K562 (cell line): ENCODE results near the gene TAF10. TPM values are rescaled to one million over a fixed set of nuclear protein-coding genes. Genes with fewer than 3 reads are reported as not detected.
A peak's percentile ranks its signal among the peaks of the same experiment; 100 is the strongest.

ENCODE experiments used
- CREM ChIP-seq: IDR thresholded peaks from 2 replicates; pipeline ENCODE4 v1.6.1; 2014; ENCODE audit warnings: antibody characterized with exemption, low read depth
- HDAC2 ChIP-seq: fragments of 450-650 bp; IDR thresholded peaks from 2 replicates; pipeline ENCODE4 v1.6.1; 2016; ENCODE audit warnings: mild to moderate bottlenecking
- KLF13 ChIP-seq: fragments of 450-650 bp; IDR thresholded peaks from 2 replicates; pipeline ENCODE4 v1.6.1; 2016; ENCODE audit warnings: missing genetic modification characterization, low read depth, mild to moderate bottlenecking, missing compliant biosample characterization, moderate library complexity, borderline replicate concordance
- MAFG ChIP-seq: fragments of 450-650 bp; conservative IDR thresholded peaks from 2 replicates; pipeline ENCODE4 v1.6.1; 2016; ENCODE audit warnings: missing genetic modification characterization, missing compliant biosample characterization
- MTA3 ChIP-seq: fragments of 450-650 bp; formaldehyde crosslinking; IDR thresholded peaks from 2 replicates; pipeline ENCODE4 v1.6.1; 2017; ENCODE audit warnings: mild to moderate bottlenecking, borderline replicate concordance
- NEUROD1 ChIP-seq: fragments of 150-350 bp; IDR thresholded peaks from 2 replicates; pipeline ENCODE4 v1.6.1; 2014; ENCODE audit warnings: borderline replicate concordance, low read length, low read depth; ENCODE audit not compliant: partially characterized antibody
- SAP30 ChIP-seq: fragments of 200-600 bp; sonication (generic); IDR thresholded peaks from 2 replicates; pipeline ENCODE4 v1.6.1; 2012; ENCODE audit warnings: borderline replicate concordance, low read depth, mild to moderate bottlenecking, moderate library complexity, low read length, control low read depth, inconsistent platforms; ENCODE audit not compliant: insufficient read depth, poor library complexity, severe bottlenecking
- TAF1 ChIP-seq: IDR thresholded peaks from 2 replicates; pipeline ENCODE4 v1.6.1; 2011; ENCODE audit warnings: mild to moderate bottlenecking, low read length, moderate library complexity; ENCODE audit not compliant: insufficient read depth, control insufficient read depth, severe bottlenecking; ENCODE audit errors: extremely low read depth
- TSC22D4 ChIP-seq: fragments of 450-650 bp; IDR thresholded peaks from 2 replicates; pipeline ENCODE4 v1.6.1; 2016; ENCODE audit warnings: missing genetic modification characterization, missing biosample characterization, control low read depth
- ZNF24 ChIP-seq: fragments of 450-650 bp; IDR thresholded peaks from 2 replicates; pipeline ENCODE4 v1.6.1; 2016
- ZNF766 ChIP-seq: fragments of 200-800 bp; sonication (Bioruptor generic); conservative IDR thresholded peaks from 2 replicates; pipeline ENCODE4 v1.6.1; 2016; ENCODE audit warnings: missing genetic modification characterization, missing compliant biosample characterization
- polyA plus RNA-seq, 8 experiments: library from polyadenylated mRNA; depleted of rRNA in 4 of 8; stranded (reverse) in 5 of 8; unstranded in 3 of 8; fragments of >200 nt; fragmentation: Nextera tagmentation in 2 of 8; fragmentation: Illumina TruSeq in 1 of 8; extraction: Ambion mirVana in 2 of 8; extraction: Trizol in 1 of 8; gene quantifications; 2 replicates each; pipeline versions ENCODE4 v1.2.1 to v1.2.3, GENCODE V29; 2011 to 2014; ENCODE audit warnings: inconsistent platforms in 1 of 8, missing spikeins in 1 of 8
- total RNA-seq, 7 experiments: library from RNA; depleted of rRNA in 6 of 7; stranded (reverse); fragments of >200 nt in 6 of 7; fragmentation: Illumina TruSeq in 2 of 7; extraction: Trizol in 2 of 7; gene quantifications; 2 replicates each; pipeline versions ENCODE4 v1.2.1 to v1.2.3, GENCODE V29; 2011 to 2021; ENCODE audit warnings: low replicate concordance in 1 of 7
- TF ChIP-seq, protein P1 (sequence below): fragments of 200-800 bp; sonication (Bioruptor generic); IDR thresholded peaks from 2 replicates; pipeline ENCODE4 v1.6.1; 2016; ENCODE audit warnings: missing genetic modification characterization, missing compliant biosample characterization
- TF ChIP-seq, protein P2 (sequence below): fragments of 450-650 bp; formaldehyde crosslinking; IDR thresholded peaks from 2 replicates; pipeline ENCODE4 v1.4.0; 2020; ENCODE audit warnings: mild to moderate bottlenecking
- TF ChIP-seq, protein P3 (sequence below): fragments of 150-350 bp; conservative IDR thresholded peaks from 2 replicates; pipeline ENCODE4 v1.6.1; 2014; ENCODE audit warnings: low read length
- TF ChIP-seq, protein P4 (sequence below): fragments of 450-650 bp; IDR thresholded peaks from 2 replicates; pipeline ENCODE4 v1.7.0; 2016; ENCODE audit warnings: borderline replicate concordance

Gene TAF10
- total and polyA plus RNA-seq, 9 of the 15 experiments (the other 6 are each of a cell fraction or from before 2014, with no cell fraction given), result 19.5 to 197 (median 121) TPM

DNA sequence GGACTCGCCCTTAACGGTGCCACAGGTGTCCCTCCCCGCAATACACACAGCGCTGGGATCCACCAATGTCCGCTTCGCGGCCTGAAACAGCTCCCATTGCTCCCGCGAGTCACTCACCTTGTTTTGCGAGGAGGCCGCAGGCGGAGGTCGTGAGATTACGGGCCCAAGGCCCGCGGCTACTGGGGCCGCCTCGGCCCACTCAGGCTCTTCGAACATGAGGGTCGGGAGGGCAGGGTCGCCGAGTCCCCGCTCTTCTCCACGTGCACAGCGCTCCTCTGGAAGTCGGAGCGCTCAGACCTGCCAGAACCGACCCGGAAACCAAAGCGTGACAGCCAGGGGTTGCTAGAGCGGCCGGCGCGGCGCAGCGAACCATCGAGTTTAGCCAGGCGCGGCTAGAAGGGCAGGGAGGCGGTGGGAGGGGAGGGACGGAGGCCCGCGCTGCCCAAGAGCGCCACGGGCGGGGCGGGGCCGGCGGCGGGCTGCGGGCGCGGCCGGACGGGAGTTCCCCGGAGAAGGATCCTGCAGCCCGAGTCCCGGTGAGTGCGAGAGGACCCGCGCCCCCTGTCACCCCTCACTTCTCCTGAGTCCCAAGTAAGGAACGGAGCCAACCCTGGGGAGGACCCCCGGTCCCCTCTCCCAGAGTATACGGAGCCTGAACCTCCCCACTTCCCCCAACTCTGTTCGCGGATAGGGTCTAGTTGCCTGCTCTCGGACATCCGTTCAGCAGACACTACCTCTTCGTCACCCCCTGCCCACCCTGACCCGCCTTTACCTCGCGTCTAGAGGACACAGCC lies 8.5 kb downstream of the TAF10 start, which contains the start of the genes ILK and RRP8 (continued):
- TF ChIP-seq, protein P1, sequence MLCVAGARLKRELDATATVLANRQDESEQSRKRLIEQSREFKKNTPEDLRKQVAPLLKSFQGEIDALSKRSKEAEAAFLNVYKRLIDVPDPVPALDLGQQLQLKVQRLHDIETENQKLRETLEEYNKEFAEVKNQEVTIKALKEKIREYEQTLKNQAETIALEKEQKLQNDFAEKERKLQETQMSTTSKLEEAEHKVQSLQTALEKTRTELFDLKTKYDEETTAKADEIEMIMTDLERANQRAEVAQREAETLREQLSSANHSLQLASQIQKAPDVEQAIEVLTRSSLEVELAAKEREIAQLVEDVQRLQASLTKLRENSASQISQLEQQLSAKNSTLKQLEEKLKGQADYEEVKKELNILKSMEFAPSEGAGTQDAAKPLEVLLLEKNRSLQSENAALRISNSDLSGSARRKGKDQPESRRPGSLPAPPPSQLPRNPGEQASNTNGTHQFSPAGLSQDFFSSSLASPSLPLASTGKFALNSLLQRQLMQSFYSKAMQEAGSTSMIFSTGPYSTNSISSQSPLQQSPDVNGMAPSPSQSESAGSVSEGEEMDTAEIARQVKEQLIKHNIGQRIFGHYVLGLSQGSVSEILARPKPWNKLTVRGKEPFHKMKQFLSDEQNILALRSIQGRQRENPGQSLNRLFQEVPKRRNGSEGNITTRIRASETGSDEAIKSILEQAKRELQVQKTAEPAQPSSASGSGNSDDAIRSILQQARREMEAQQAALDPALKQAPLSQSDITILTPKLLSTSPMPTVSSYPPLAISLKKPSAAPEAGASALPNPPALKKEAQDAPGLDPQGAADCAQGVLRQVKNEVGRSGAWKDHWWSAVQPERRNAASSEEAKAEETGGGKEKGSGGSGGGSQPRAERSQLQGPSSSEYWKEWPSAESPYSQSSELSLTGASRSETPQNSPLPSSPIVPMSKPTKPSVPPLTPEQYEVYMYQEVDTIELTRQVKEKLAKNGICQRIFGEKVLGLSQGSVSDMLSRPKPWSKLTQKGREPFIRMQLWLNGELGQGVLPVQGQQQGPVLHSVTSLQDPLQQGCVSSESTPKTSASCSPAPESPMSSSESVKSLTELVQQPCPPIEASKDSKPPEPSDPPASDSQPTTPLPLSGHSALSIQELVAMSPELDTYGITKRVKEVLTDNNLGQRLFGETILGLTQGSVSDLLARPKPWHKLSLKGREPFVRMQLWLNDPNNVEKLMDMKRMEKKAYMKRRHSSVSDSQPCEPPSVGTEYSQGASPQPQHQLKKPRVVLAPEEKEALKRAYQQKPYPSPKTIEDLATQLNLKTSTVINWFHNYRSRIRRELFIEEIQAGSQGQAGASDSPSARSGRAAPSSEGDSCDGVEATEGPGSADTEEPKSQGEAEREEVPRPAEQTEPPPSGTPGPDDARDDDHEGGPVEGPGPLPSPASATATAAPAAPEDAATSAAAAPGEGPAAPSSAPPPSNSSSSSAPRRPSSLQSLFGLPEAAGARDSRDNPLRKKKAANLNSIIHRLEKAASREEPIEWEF (CRISPR knock-in tag), result no peak
- peak; percentile 86 for TF ChIP-seq NEUROD1
- TF ChIP-seq HDAC2, result peak; percentile 70; the same call in 1 of the 2 replicates
- 0 out of 2 replicates have a peak, but pooled peaks have one; percentile 24 for TF ChIP-seq ZNF766 (CRISPR knock-in tag)
- peak; percentile 35; the same call in 1 of the 2 replicates for TF ChIP-seq KLF13 (tag)
- peak; percentile 89 for TF ChIP-seq MTA3
- TF ChIP-seq, protein P2, sequence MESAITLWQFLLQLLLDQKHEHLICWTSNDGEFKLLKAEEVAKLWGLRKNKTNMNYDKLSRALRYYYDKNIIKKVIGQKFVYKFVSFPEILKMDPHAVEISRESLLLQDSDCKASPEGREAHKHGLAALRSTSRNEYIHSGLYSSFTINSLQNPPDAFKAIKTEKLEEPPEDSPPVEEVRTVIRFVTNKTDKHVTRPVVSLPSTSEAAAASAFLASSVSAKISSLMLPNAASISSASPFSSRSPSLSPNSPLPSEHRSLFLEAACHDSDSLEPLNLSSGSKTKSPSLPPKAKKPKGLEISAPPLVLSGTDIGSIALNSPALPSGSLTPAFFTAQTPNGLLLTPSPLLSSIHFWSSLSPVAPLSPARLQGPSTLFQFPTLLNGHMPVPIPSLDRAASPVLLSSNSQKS, result no peak
- TF ChIP-seq, protein P3, sequence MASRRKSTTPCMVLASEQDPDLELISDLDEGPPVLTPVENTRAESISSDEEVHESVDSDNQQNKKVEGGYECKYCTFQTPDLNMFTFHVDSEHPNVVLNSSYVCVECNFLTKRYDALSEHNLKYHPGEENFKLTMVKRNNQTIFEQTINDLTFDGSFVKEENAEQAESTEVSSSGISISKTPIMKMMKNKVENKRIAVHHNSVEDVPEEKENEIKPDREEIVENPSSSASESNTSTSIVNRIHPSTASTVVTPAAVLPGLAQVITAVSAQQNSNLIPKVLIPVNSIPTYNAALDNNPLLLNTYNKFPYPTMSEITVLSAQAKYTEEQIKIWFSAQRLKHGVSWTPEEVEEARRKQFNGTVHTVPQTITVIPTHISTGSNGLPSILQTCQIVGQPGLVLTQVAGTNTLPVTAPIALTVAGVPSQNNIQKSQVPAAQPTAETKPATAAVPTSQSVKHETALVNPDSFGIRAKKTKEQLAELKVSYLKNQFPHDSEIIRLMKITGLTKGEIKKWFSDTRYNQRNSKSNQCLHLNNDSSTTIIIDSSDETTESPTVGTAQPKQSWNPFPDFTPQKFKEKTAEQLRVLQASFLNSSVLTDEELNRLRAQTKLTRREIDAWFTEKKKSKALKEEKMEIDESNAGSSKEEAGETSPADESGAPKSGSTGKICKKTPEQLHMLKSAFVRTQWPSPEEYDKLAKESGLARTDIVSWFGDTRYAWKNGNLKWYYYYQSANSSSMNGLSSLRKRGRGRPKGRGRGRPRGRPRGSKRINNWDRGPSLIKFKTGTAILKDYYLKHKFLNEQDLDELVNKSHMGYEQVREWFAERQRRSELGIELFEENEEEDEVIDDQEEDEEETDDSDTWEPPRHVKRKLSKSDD, result no peak
- TF ChIP-seq TAF1, result peak; percentile 95
- no peak for TF ChIP-seq TSC22D4 (tag)
- no peak for TF ChIP-seq MAFG (tag)
- TF ChIP-seq ZNF24, result 0 out of 2 replicates have a peak, but pooled peaks have one; percentile 18
- TF ChIP-seq CREM, result peak; percentile 87
- peak; percentile 93 for TF ChIP-seq SAP30
- TF ChIP-seq, protein P4, sequence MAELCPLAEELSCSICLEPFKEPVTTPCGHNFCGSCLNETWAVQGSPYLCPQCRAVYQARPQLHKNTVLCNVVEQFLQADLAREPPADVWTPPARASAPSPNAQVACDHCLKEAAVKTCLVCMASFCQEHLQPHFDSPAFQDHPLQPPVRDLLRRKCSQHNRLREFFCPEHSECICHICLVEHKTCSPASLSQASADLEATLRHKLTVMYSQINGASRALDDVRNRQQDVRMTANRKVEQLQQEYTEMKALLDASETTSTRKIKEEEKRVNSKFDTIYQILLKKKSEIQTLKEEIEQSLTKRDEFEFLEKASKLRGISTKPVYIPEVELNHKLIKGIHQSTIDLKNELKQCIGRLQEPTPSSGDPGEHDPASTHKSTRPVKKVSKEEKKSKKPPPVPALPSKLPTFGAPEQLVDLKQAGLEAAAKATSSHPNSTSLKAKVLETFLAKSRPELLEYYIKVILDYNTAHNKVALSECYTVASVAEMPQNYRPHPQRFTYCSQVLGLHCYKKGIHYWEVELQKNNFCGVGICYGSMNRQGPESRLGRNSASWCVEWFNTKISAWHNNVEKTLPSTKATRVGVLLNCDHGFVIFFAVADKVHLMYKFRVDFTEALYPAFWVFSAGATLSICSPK, result 0 out of 2 replicates have a peak, but pooled peaks have one; percentile 30
